Measurements from ENCODE around the gene AFF3.

AFF3 gene

GRCh38 chr2:99803846-99804245 is 338.5 kb downstream of the AFF3 start:
- no peaks in the 10 kb centered on the region for H3K36me3 ChIP-seq (replicated peaks; ENCODE audit: insufficient read depth, low read length)
- no peaks in the 10 kb centered on the region for H3F3A ChIP-seq (ENCODE audit: insufficient read depth, low read length)
- no peaks in the 10 kb centered on the region for H3K9me3 ChIP-seq (replicated peaks; ENCODE audit: insufficient read depth, low read length)
- no peaks in the 10 kb centered on the region for H3K9me2 ChIP-seq (replicated peaks; ENCODE audit: insufficient read depth, low read length)
- H3K4me1 ChIP-seq (ENCODE audit: low read length): no peaks in the 10 kb centered on the region
- no peaks in the 10 kb centered on the region for H4K20me1 ChIP-seq (ENCODE audit: insufficient read depth, low read length)
- H3K4me3 ChIP-seq (ENCODE audit: low read length): no peak overlapping the region
- no peaks in the 10 kb centered on the region for H3K79me2 ChIP-seq (ENCODE audit: low read length)
- no peak overlapping the region for H2AFZ ChIP-seq (ENCODE audit: low read length)
- no peak overlapping the region for H3K27ac ChIP-seq (ENCODE audit: low read length)
- no peaks in the 10 kb centered on the region for H3K27me3 ChIP-seq (replicated peaks; ENCODE audit: insufficient read depth, low read length)
- no peak overlapping the region for H3K9ac ChIP-seq (ENCODE audit: low read length)
- DNase-seq: no peak
- no peak overlapping the region for H3K4me2 ChIP-seq (ENCODE audit: low read depth, low read length)
- TF ChIP-seq EZH2phosphoT487 (IDR thresholded peaks at IDR 0.05; ENCODE audit: low read length) (no peak), CTCF (IDR thresholded peaks at IDR 0.05; ENCODE audit: low read length) (no peak), EZH2 (optimal IDR thresholded peaks at IDR 0.05; ENCODE audit: low read depth, low read length) (no peak)

GRCh38 chr2:99802734-99803133 is 339.7 kb downstream of the AFF3 start:
- Histone ChIP-seq H3K79me2 (ENCODE audit: low read length) (no peaks in the 10 kb centered on the region), H2AFZ (ENCODE audit: low read length) (no peak overlapping the region), H4K20me1 (ENCODE audit: insufficient read depth, low read length) (no peaks in the 10 kb centered on the region), H3K9ac (ENCODE audit: low read length) (no peak overlapping the region), H3K27ac (ENCODE audit: low read length) (no peak overlapping the region), H3K36me3 (replicated peaks; ENCODE audit: insufficient read depth, low read length) (no peaks in the 10 kb centered on the region), H3K4me3 (ENCODE audit: low read length) (no peak overlapping the region), H3K9me3 (replicated peaks; ENCODE audit: insufficient read depth, low read length) (no peaks in the 10 kb centered on the region), H3K9me2 (replicated peaks; ENCODE audit: insufficient read depth, low read length) (no peaks in the 10 kb centered on the region), H3F3A (ENCODE audit: insufficient read depth, low read length) (no peaks in the 10 kb centered on the region), H3K4me2 (ENCODE audit: low read depth, low read length) (no peak overlapping the region), H3K4me1 (ENCODE audit: low read length) (no peaks in the 10 kb centered on the region), H3K27me3 (replicated peaks; ENCODE audit: insufficient read depth, low read length) (no peaks in the 10 kb centered on the region)
- TF ChIP-seq EZH2phosphoT487 (IDR thresholded peaks at IDR 0.05; ENCODE audit: low read length): no peak
- no peak for TF ChIP-seq EZH2 (optimal IDR thresholded peaks at IDR 0.05; ENCODE audit: low read depth, low read length)
- TF ChIP-seq CTCF (IDR thresholded peaks at IDR 0.05; ENCODE audit: low read length): no peak
- no peak for DNase-seq

GRCh38 chr2:99801327-99801901 is 341.0 kb downstream of the AFF3 start:
- Histone ChIP-seq H3K9ac (ENCODE audit: low read length) (no peak overlapping the region), H3K36me3 (replicated peaks; ENCODE audit: insufficient read depth, low read length) (no peaks in the 10 kb centered on the region), H4K20me1 (ENCODE audit: insufficient read depth, low read length) (no peaks in the 10 kb centered on the region), H3K4me1 (ENCODE audit: low read length) (no peaks in the 10 kb centered on the region), H2AFZ (ENCODE audit: low read length) (no peak overlapping the region), H3F3A (ENCODE audit: insufficient read depth, low read length) (no peaks in the 10 kb centered on the region), H3K27me3 (replicated peaks; ENCODE audit: insufficient read depth, low read length) (no peaks in the 10 kb centered on the region), H3K9me3 (replicated peaks; ENCODE audit: insufficient read depth, low read length) (no peaks in the 10 kb centered on the region), H3K4me2 (ENCODE audit: low read depth, low read length) (no peak overlapping the region), H3K79me2 (ENCODE audit: low read length) (no peaks in the 10 kb centered on the region), H3K9me2 (replicated peaks; ENCODE audit: insufficient read depth, low read length) (no peaks in the 10 kb centered on the region), H3K27ac (ENCODE audit: low read length) (no peak overlapping the region), H3K4me3 (ENCODE audit: low read length) (no peak overlapping the region)
- DNase-seq: no peak
- TF ChIP-seq CTCF (IDR thresholded peaks at IDR 0.05; ENCODE audit: low read length) (no peak), EZH2 (optimal IDR thresholded peaks at IDR 0.05; ENCODE audit: low read depth, low read length) (no peak), EZH2phosphoT487 (IDR thresholded peaks at IDR 0.05; ENCODE audit: low read length) (no peak)
